ENCODE results near the gene TUBAL3.

The TUBAL3 gene

GRCh38 chr10:5404208-5405041 lies at the start of gene TUBAL3:
TUBAL3 (minus strand) TSS chr10:5404828; CDS start chr10:5404792, 36 bp downstream.
- Mint-ChIP-seq H3K27me3 (peaks cover 4% of the 10 kb centered on the region), H3K9me3 (no peaks in the 10 kb centered on the region), H3K27ac (no peak within 1 kb of the TSS), H3K36me3 (no peaks in the 10 kb centered on the region), H3K4me1 (no peaks in the 10 kb centered on the region), H3K4me3 (no peak within 1 kb of the TSS)
- no peak for DNase-seq (ENCODE audit: low spot score in 2 of 2)
- no peak for ATAC-seq (ENCODE audit: low read depth)

GRCh38 chr10:5453749-5454489 lies 49.3 kb upstream of the TUBAL3 start:
- H3K27ac Mint-ChIP-seq = no peak overlapping the region
- no peaks in the 10 kb centered on the region for H3K9me3 Mint-ChIP-seq
- peaks cover 2% of the 10 kb centered on the region for H3K36me3 Mint-ChIP-seq
- DNase-seq (ENCODE audit: low spot score in 2 of 2) (no peak), ATAC-seq (ENCODE audit: low read depth) (no peak)
- H3K27me3 Mint-ChIP-seq = no peaks in the 10 kb centered on the region
- H3K4me3 Mint-ChIP-seq = no peak overlapping the region
- H3K4me1 Mint-ChIP-seq = no peaks in the 10 kb centered on the region

DNA sequence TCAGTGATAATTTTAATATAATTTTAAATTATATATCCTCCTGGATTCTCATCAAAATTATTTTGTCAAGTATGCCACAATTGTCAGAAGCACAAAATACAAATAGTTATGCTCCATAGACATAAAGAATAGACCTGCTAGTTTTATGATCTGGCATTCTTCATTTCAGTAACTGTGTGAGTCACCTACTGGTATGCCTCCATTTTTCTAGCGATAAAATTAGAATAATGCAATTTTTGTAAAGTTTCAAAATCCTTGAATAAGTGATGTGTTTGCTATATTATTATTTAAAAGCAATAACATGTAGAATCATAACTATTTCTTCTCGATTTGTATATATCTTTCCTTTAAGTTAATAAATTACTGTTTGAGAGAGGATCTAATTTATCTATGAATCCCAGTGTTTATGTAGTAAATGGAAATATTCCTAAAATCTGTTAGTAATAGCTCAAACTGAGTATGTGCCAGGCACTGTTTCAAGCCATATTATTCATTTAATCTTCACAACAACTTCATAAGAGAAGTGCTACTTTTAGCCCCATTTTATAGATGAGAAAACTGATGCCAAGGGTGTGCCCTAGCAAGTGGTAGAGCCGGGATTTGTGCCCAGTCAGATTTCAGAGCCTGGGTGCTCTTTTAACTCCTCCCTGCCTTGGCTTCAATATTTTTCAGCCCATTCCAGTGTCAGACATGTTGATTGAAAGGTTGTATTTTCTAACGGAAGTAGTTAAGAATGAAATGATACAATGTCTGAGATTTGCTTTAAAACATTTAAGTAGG lies 46.2 kb upstream of the TUBAL3 start:
- Mint-ChIP-seq H3K27ac (no peak overlapping the region), H3K27me3 (no peaks in the 10 kb centered on the region), H3K9me3 (no peaks in the 10 kb centered on the region), H3K36me3 (no peaks in the 10 kb centered on the region), H3K4me3 (no peak overlapping the region), H3K4me1 (peaks cover 10% of the 10 kb centered on the region)
- no peak for DNase-seq (ENCODE audit: low spot score in 2 of 2)
- ATAC-seq (ENCODE audit: low read depth) = no peak

GRCh38 chr10:5449823-5450222 lies 45.2 kb upstream of the TUBAL3 start:
- Mint-ChIP-seq H3K9me3 (no peaks in the 10 kb centered on the region), H3K27me3 (no peaks in the 10 kb centered on the region)

GRCh38 chr10:5449227-5449626 lies 44.6 kb upstream of the TUBAL3 start:
- ATAC-seq (ENCODE audit: low read depth) (no peak), DNase-seq (ENCODE audit: low spot score in 2 of 2) (no peak)
- Mint-ChIP-seq H3K4me3 (no peak overlapping the region), H3K27ac (no peak overlapping the region), H3K27me3 (no peaks in the 10 kb centered on the region), H3K36me3 (no peaks in the 10 kb centered on the region), H3K4me1 (peaks cover 10% of the 10 kb centered on the region), H3K9me3 (no peaks in the 10 kb centered on the region)

More at GRCh38 chr10:5449823-5450222, 45.2 kb upstream of the TUBAL3 start:
- DNase-seq (ENCODE audit: low spot score in 2 of 2) = no peak
- no peak overlapping the region for H3K27ac Mint-ChIP-seq
- H3K4me1 Mint-ChIP-seq = peaks cover 10% of the 10 kb centered on the region
- peak overlapping the region; percentile 41 for H3K4me3 Mint-ChIP-seq
- no peaks in the 10 kb centered on the region for H3K36me3 Mint-ChIP-seq
- ATAC-seq (ENCODE audit: low read depth) = no peak

- DNase-seq (ENCODE audit: low spot score in 2 of 2) (no peak), ATAC-seq (ENCODE audit: low read depth) (no peak)
- no peak overlapping the region for H3K27ac Mint-ChIP-seq
- H3K27me3 Mint-ChIP-seq = no peaks in the 10 kb centered on the region
- no peaks in the 10 kb centered on the region for H3K9me3 Mint-ChIP-seq
- H3K36me3 Mint-ChIP-seq = no peaks in the 10 kb centered on the region
- H3K4me1 Mint-ChIP-seq = peaks cover 10% of the 10 kb centered on the region
- H3K4me3 Mint-ChIP-seq = no peak overlapping the region
Observed at GRCh38 chr10:5448333-5449001, 43.8 kb upstream of the TUBAL3 start.

GRCh38 chr10:5447611-5448071 lies 43.0 kb upstream of the TUBAL3 start:
- H3K27ac Mint-ChIP-seq = no peak overlapping the region
- no peaks in the 10 kb centered on the region for H3K9me3 Mint-ChIP-seq
- H3K36me3 Mint-ChIP-seq = no peaks in the 10 kb centered on the region
- H3K27me3 Mint-ChIP-seq = no peaks in the 10 kb centered on the region
- ATAC-seq (ENCODE audit: low read depth) = no peak
- peaks cover 10% of the 10 kb centered on the region for H3K4me1 Mint-ChIP-seq
- DNase-seq (ENCODE audit: low spot score in 2 of 2) = no peak
- H3K4me3 Mint-ChIP-seq = peak overlapping the region; percentile 51

- Mint-ChIP-seq H3K27me3 (no peaks in the 10 kb centered on the region), H3K27ac (no peak overlapping the region), H3K36me3 (no peaks in the 10 kb centered on the region), H3K4me1 (peaks cover 10% of the 10 kb centered on the region), H3K9me3 (no peaks in the 10 kb centered on the region), H3K4me3 (peak overlapping the region; percentile 51)
- ATAC-seq (ENCODE audit: low read depth) (no peak), DNase-seq (ENCODE audit: low spot score in 2 of 2) (no peak)
Observed at GRCh38 chr10:5447056-5447455, 42.4 kb upstream of the TUBAL3 start.

- Mint-ChIP-seq H3K9me3 (no peaks in the 10 kb centered on the region), H3K27ac (peak overlapping the region; percentile 73), H3K36me3 (no peaks in the 10 kb centered on the region), H3K4me3 (peak overlapping the region; percentile 95), H3K4me1 (peaks cover 10% of the 10 kb centered on the region), H3K27me3 (no peaks in the 10 kb centered on the region)
- DNase-seq (ENCODE audit: low spot score in 2 of 2) (peak; percentile 72 to 82), ATAC-seq (ENCODE audit: low read depth) (peak; percentile 98)
Observed at GRCh38 chr10:5446390-5446926, 41.8 kb upstream of the TUBAL3 start.

DNA sequence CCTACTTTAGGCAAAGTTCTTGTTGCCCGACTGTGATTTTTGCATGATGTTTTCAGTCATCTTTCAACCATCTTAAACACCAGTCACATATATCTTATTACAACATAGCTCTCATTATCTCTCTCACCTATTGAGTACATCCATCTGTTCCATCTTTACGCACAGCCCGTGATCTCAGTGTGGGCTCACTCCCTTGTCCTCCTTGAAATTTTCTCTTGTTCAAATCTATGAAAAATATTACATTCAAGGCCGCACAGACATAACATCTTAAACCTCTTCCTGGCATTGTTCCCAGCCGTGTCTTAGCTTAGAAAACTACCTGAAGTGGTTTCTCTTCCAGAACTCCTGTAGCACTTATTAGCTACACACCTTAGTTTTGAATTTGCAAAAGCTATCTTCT lies 40.4 kb upstream of the TUBAL3 start:
- Mint-ChIP-seq H3K9me3 (no peaks in the 10 kb centered on the region), H3K4me3 (no peak overlapping the region), H3K27ac (no peak overlapping the region), H3K4me1 (peaks cover 10% of the 10 kb centered on the region), H3K27me3 (no peaks in the 10 kb centered on the region), H3K36me3 (no peaks in the 10 kb centered on the region)
- DNase-seq (ENCODE audit: low spot score in 2 of 2) = no peak
- no peak for ATAC-seq (ENCODE audit: low read depth)

GRCh38 chr10:5443429-5443828 lies 38.8 kb upstream of the TUBAL3 start:
- H3K4me1 Mint-ChIP-seq = peaks cover 10% of the 10 kb centered on the region
- H3K27me3 Mint-ChIP-seq = no peaks in the 10 kb centered on the region
- DNase-seq (ENCODE audit: low spot score in 2 of 2) (no peak), ATAC-seq (ENCODE audit: low read depth) (no peak)
- no peaks in the 10 kb centered on the region for H3K36me3 Mint-ChIP-seq
- H3K4me3 Mint-ChIP-seq = no peak overlapping the region
- H3K9me3 Mint-ChIP-seq = no peaks in the 10 kb centered on the region
- H3K27ac Mint-ChIP-seq = no peak overlapping the region

- H3K27me3 Mint-ChIP-seq = no peaks in the 10 kb centered on the region
- peaks cover 10% of the 10 kb centered on the region for H3K4me1 Mint-ChIP-seq
- H3K4me3 Mint-ChIP-seq = no peak overlapping the region
- H3K27ac Mint-ChIP-seq = no peak overlapping the region
- no peaks in the 10 kb centered on the region for H3K36me3 Mint-ChIP-seq
- no peaks in the 10 kb centered on the region for H3K9me3 Mint-ChIP-seq
- DNase-seq (ENCODE audit: low spot score in 2 of 2) (no peak), ATAC-seq (ENCODE audit: low read depth) (no peak)
Observed at GRCh38 chr10:5442990-5443370, 38.4 kb upstream of the TUBAL3 start.

All from memory B cell (primary cell).